Measurements from ENCODE around the gene RNF220.

Gene RNF220

DNA sequence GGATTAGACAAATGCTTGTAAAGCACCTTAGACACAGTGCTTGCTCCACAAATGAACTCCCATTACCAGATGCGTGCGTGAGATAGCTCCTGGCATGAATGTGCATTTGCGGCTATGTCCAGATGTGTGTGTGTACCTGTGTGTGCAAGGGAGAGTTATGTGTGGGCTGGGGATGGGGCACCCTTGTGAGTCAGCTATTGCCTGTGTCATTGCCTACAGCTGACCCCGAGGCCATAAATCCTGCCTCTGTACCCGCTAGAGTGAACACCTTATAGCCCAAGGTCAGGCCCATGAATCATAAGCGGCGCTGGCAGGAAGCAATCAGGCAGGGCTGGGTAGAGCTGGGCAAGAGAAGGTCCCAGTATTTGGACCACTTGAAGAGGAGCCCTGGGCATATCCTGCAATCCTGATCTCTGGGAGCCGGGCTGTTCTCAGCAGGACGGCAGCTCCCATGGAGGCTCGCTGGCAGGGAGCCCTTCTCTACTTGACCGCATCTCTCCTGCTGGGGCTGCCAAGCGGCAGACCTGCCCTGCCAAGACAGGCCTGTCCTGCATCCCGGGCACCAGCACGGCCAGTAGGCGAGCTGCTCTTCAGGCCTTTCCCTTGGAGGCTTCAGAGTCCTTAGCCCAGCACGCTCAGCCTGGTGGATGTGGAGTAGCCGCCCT is 182.9 kb downstream of the RNF220 start (continued):
- TF ChIP-seq ZNF174 (tag by site-specific recombination; IDR thresholded peaks at IDR 0.05) (no peak), SCRT2 (tag by site-specific recombination; IDR thresholded peaks at IDR 0.05) (no peak), OSR2 (tag by site-specific recombination; IDR thresholded peaks at IDR 0.05) (0 out of 2 replicates have a peak, but pooled peaks have one; percentile 10), ZNF768 (tag by site-specific recombination; IDR thresholded peaks at IDR 0.05) (no peak)
- TF ChIP-seq, protein P1, sequence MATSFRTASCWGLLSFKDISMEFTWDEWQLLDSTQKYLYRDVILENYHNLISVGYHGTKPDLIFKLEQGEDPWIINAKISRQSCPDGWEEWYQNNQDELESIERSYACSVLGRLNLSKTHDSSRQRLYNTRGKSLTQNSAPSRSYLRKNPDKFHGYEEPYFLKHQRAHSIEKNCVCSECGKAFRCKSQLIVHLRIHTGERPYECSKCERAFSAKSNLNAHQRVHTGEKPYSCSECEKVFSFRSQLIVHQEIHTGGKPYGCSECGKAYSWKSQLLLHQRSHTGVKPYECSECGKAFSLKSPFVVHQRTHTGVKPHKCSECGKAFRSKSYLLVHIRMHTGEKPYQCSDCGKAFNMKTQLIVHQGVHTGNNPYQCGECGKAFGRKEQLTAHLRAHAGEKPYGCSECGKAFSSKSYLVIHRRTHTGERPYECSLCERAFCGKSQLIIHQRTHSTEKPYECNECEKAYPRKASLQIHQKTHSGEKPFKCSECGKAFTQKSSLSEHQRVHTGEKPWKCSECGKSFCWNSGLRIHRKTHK (tag by site-specific recombination; IDR thresholded peaks at IDR 0.05), result no peak

DNA sequence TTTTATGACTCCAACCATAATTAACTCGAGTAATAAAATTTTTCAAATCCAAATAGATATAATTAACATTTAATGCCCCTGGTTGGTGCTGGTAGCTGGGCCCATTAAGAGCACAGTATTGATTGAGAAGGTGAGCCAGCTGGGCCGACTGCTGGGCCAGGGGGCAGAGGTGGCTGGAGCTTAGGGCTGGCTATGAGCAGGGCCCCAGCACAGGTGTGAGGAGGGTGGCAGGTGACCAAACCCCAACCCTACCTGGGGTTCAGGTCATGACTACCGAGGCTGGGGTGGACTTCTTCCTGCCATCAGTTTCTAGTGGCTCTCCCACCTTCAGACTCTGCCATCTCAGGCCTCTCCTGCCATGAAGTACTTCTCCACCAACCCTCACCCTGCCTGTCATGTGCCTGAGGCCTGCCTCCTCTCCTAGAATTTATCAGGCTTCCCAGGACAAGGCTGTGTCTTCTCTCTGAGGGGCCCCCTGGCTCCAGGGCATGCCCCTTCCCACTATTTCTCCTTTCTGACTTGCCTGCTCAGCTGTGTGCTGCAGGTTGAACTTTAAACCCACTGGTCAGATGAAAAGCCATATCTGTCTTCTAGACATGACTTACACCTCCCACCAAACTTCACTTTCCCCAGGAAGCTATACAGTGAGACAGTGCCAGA is 183.6 kb downstream of the RNF220 start:
- Histone ChIP-seq H3K4me1 (ENCODE audit: control insufficient read depth, insufficient read depth, low read length) (no peaks in the 10 kb centered on the region), H3K9me3 (ENCODE audit: control insufficient read depth, insufficient read depth, low read depth, low read length) (no peaks in the 10 kb centered on the region), H3K4me3 (ENCODE audit: low read depth, low read length) (no peak overlapping the region), H3K27ac (ENCODE audit: extremely low read depth, low read depth, low read length) (no peak overlapping the region), H3K36me3 (ENCODE audit: control insufficient read depth in 2 of 2, insufficient read depth in 1 of 2, low read length in 2 of 2) (no peaks in the 10 kb centered on the region)
- ChIA-PET CTCF (interaction anchor here (1.2 kb wide), 2 partner anchors 184 to 210 kb away, joined by 3 to 4 read pairs; no protein-coding TSS in a partner anchor), POLR2A (no interaction called here)
- TF ChIP-seq ZBTB17 (tag by site-specific recombination; IDR thresholded peaks at IDR 0.05), result no peak
- TF ChIP-seq ZNF133 (tag by site-specific recombination; IDR thresholded peaks at IDR 0.05), result no peak
- no peak for TF ChIP-seq GLIS2 (tag by site-specific recombination; IDR thresholded peaks at IDR 0.05)
- TF ChIP-seq ZNF776 (tag by site-specific recombination; IDR thresholded peaks at IDR 0.05; ENCODE audit: borderline replicate concordance), result no peak
- no peak for TF ChIP-seq ZNF423 (tag by site-specific recombination; IDR thresholded peaks at IDR 0.05)
- TF ChIP-seq MYNN (tag by site-specific recombination; IDR thresholded peaks at IDR 0.05; ENCODE audit: borderline replicate concordance), result no peak
- no peak for TF ChIP-seq ZNF629 (tag by site-specific recombination; IDR thresholded peaks at IDR 0.05)
- TF ChIP-seq, protein P2, sequence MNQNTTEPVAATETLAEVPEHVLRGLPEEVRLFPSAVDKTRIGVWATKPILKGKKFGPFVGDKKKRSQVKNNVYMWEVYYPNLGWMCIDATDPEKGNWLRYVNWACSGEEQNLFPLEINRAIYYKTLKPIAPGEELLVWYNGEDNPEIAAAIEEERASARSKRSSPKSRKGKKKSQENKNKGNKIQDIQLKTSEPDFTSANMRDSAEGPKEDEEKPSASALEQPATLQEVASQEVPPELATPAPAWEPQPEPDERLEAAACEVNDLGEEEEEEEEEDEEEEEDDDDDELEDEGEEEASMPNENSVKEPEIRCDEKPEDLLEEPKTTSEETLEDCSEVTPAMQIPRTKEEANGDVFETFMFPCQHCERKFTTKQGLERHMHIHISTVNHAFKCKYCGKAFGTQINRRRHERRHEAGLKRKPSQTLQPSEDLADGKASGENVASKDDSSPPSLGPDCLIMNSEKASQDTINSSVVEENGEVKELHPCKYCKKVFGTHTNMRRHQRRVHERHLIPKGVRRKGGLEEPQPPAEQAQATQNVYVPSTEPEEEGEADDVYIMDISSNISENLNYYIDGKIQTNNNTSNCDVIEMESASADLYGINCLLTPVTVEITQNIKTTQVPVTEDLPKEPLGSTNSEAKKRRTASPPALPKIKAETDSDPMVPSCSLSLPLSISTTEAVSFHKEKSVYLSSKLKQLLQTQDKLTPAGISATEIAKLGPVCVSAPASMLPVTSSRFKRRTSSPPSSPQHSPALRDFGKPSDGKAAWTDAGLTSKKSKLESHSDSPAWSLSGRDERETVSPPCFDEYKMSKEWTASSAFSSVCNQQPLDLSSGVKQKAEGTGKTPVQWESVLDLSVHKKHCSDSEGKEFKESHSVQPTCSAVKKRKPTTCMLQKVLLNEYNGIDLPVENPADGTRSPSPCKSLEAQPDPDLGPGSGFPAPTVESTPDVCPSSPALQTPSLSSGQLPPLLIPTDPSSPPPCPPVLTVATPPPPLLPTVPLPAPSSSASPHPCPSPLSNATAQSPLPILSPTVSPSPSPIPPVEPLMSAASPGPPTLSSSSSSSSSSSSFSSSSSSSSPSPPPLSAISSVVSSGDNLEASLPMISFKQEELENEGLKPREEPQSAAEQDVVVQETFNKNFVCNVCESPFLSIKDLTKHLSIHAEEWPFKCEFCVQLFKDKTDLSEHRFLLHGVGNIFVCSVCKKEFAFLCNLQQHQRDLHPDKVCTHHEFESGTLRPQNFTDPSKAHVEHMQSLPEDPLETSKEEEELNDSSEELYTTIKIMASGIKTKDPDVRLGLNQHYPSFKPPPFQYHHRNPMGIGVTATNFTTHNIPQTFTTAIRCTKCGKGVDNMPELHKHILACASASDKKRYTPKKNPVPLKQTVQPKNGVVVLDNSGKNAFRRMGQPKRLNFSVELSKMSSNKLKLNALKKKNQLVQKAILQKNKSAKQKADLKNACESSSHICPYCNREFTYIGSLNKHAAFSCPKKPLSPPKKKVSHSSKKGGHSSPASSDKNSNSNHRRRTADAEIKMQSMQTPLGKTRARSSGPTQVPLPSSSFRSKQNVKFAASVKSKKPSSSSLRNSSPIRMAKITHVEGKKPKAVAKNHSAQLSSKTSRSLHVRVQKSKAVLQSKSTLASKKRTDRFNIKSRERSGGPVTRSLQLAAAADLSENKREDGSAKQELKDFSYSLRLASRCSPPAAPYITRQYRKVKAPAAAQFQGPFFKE (tag by site-specific recombination; IDR thresholded peaks at IDR 0.05; ENCODE audit: borderline replicate concordance), result no peak
- no peak for TF ChIP-seq ZNF792 (tag by site-specific recombination; IDR thresholded peaks at IDR 0.05)
- no peak for TF ChIP-seq ZNF501 (tag by site-specific recombination; IDR thresholded peaks at IDR 0.05)
- no peak for TF ChIP-seq HOXA7 (CRISPR knock-in tag; IDR thresholded peaks at IDR 0.05; ENCODE audit: borderline replicate concordance)
- TF ChIP-seq ZNF768 (tag by site-specific recombination; IDR thresholded peaks at IDR 0.05), result no peak
- TF ChIP-seq KLF9 (tag by site-specific recombination; IDR thresholded peaks at IDR 0.05; ENCODE audit: low read depth), result no peak
- TF ChIP-seq ZNF664 (tag by site-specific recombination; IDR thresholded peaks at IDR 0.05), result no peak
- TF ChIP-seq, protein P3, sequence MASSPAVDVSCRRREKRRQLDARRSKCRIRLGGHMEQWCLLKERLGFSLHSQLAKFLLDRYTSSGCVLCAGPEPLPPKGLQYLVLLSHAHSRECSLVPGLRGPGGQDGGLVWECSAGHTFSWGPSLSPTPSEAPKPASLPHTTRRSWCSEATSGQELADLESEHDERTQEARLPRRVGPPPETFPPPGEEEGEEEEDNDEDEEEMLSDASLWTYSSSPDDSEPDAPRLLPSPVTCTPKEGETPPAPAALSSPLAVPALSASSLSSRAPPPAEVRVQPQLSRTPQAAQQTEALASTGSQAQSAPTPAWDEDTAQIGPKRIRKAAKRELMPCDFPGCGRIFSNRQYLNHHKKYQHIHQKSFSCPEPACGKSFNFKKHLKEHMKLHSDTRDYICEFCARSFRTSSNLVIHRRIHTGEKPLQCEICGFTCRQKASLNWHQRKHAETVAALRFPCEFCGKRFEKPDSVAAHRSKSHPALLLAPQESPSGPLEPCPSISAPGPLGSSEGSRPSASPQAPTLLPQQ (tag by site-specific recombination; IDR thresholded peaks at IDR 0.05), result no peak
- TF ChIP-seq, protein P4, sequence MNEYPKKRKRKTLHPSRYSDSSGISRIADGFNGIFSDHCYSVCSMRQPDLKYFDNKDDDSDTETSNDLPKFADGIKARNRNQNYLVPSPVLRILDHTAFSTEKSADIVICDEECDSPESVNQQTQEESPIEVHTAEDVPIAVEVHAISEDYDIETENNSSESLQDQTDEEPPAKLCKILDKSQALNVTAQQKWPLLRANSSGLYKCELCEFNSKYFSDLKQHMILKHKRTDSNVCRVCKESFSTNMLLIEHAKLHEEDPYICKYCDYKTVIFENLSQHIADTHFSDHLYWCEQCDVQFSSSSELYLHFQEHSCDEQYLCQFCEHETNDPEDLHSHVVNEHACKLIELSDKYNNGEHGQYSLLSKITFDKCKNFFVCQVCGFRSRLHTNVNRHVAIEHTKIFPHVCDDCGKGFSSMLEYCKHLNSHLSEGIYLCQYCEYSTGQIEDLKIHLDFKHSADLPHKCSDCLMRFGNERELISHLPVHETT (tag by site-specific recombination; IDR thresholded peaks at IDR 0.05), result no peak
- no peak for TF ChIP-seq ZNF473 (tag by site-specific recombination; IDR thresholded peaks at IDR 0.05)
- TF ChIP-seq ZNF623 (tag by site-specific recombination; IDR thresholded peaks at IDR 0.05), result no peak
- TF ChIP-seq ZNF354C (tag by site-specific recombination; IDR thresholded peaks at IDR 0.05; ENCODE audit: borderline replicate concordance, low read depth), result no peak
